ENCODE measurements around the gene CLDN17.

Gene CLDN17

GRCh38 chr21:30116479-30116878, 50.1 kb downstream of the CLDN17 start:
- DNase-seq = no peak
